GM21576 (cell line): ENCODE measurements around the gene GOLGA6L22.
"Not testable (repeated sequence)": the region's sequence is repeated elsewhere in the genome, so short reads cannot be mapped to it uniquely, and the experiment has no call there.

Source experiments
- ATAC-seq: cut with Tn5 transposase; IDR thresholded peaks from one replicate; pipeline ENCODE4 v1.9.1; 2021; ENCODE audit warnings: mild to moderate bottlenecking, moderate library complexity; ENCODE audit not compliant: unreplicated experiment

GOLGA6L22 gene

GRCh38 chr15:22458603-22459002, at the start of gene GOLGA6L22:
Gene GOLGA6L22, plus strand, starts transcription at chr15:22458903. Its CDS starts 91 bp downstream, at chr15:22458994.
- ATAC-seq = not testable (repeated sequence)

GRCh38 chr15:22417288-22417687, 41.4 kb upstream of the GOLGA6L22 start:
- not testable (repeated sequence) for ATAC-seq

GRCh38 chr15:22417795-22418194, 40.9 kb upstream of the GOLGA6L22 start:
- not testable (repeated sequence) for ATAC-seq

GRCh38 chr15:22418212-22418611, 40.5 kb upstream of the GOLGA6L22 start:
- not testable (repeated sequence) for ATAC-seq

- not testable (repeated sequence) for ATAC-seq
Measured at GRCh38 chr15:22418666-22419065, 40.0 kb upstream of the GOLGA6L22 start.

- not testable (repeated sequence) for ATAC-seq
Measured at GRCh38 chr15:22420340-22420739, 38.4 kb upstream of the GOLGA6L22 start.

- ATAC-seq = not testable (repeated sequence)
Measured at GRCh38 chr15:22429426-22429825, 29.3 kb upstream of the GOLGA6L22 start.

- ATAC-seq = not testable (repeated sequence)
Measured at GRCh38 chr15:22431687-22432086, 27.0 kb upstream of the GOLGA6L22 start.

- peak; percentile 52 for ATAC-seq
Measured at GRCh38 chr15:22494490-22495113, 35.9 kb downstream of the GOLGA6L22 start.

- ATAC-seq = not testable (repeated sequence)
Measured at GRCh38 chr15:22497200-22497599, 38.5 kb downstream of the GOLGA6L22 start.

GRCh38 chr15:22498220-22498925, 39.7 kb downstream of the GOLGA6L22 start:
- ATAC-seq = not testable (repeated sequence)

GRCh38 chr15:22502272-22502671, 43.6 kb downstream of the GOLGA6L22 start:
- not testable (repeated sequence) for ATAC-seq

- not testable (repeated sequence) for ATAC-seq
Measured at GRCh38 chr15:22506959-22507358, 48.3 kb downstream of the GOLGA6L22 start.

GRCh38 chr15:22516140-22516539, 57.4 kb downstream of the GOLGA6L22 start:
- not testable (repeated sequence) for ATAC-seq
